SK-N-SH (cell line): ENCODE measurements around the gene DCLK3. TPM values are rescaled to one million over a fixed set of nuclear protein-coding genes. Genes with fewer than 3 reads are reported as not detected.

ENCODE experiments used
- CTCF ChIA-PET: fragments of 300-600, 350-600 bp; formaldehyde crosslinking; extraction: SDS; loops from one replicate; lab custom pipeline; 2021; lab: Yijun Ruan, JAX
- POLR2A ChIA-PET: fragments of 350-600 bp; sonication (Branson Sonifier 250); formaldehyde crosslinking; extraction: SDS; loops from one replicate; lab custom pipeline; 2020; ENCODE audit warnings: antibody characterized with exemption, inconsistent platforms; lab: Yijun Ruan, JAX
- DNase-seq: peaks from one replicate; pipeline ENCODE4 v3.0.0; 2012
- H2AFZ ChIP-seq: fragments of 200-600 bp; sonication (generic); 2 replicates; pipeline ENCODE4 v1.8.1; 2016; ENCODE audit warnings: antibody characterized with exemption, mild to moderate bottlenecking, low read depth
- H3F3A ChIP-seq: fragments of 200-600 bp; sonication (generic); replicated peaks from 2 replicates; pipeline ENCODE3; 2016; ENCODE audit warnings: antibody characterized with exemption, mild to moderate bottlenecking; ENCODE audit not compliant: insufficient read depth
- H3K27ac ChIP-seq, 2 experiments: fragments of 200-500 bp in 1 of 2; fragments of 200-600 bp in 1 of 2; sonication (Bioruptor generic) in 1 of 2; sonication (generic), shearing (Covaris generic) in 1 of 2; 2 replicates each; pipeline versions ENCODE4 v1.5.1 to v1.6.1; 2014 to 2016; ENCODE audit warnings: low read depth in 2 of 2, inconsistent platforms in 1 of 2, low read length in 1 of 2, mild to moderate bottlenecking in 1 of 2, mixed read lengths in 1 of 2
- H3K27me3 ChIP-seq: fragments of 200-600 bp; sonication (generic), shearing (Covaris generic); 2 replicates; pipeline ENCODE4 v1.6.1; 2016; ENCODE audit warnings: mixed run types; ENCODE audit not compliant: insufficient read depth
- H3K36me3 ChIP-seq, 2 experiments: fragments of 200-500 bp in 1 of 2; fragments of 200-600 bp in 1 of 2; sonication (Bioruptor generic) in 1 of 2; sonication (generic) in 1 of 2; replicated peaks in 1 of 2; 2 replicates each; pipeline versions ENCODE3 to v1.5.1; 2014 to 2016; ENCODE audit warnings: low read length in 1 of 2, mild to moderate bottlenecking in 1 of 2; ENCODE audit not compliant: insufficient read depth in 2 of 2, control insufficient read depth in 1 of 2
- H3K4me1 ChIP-seq, 2 experiments: fragments of 200-500 bp in 1 of 2; fragments of 200-600 bp in 1 of 2; sonication (Bioruptor generic) in 1 of 2; sonication (generic), shearing (Covaris generic) in 1 of 2; 2 replicates each; pipeline versions ENCODE4 v1.5.1 to v1.6.1; 2014 to 2016; ENCODE audit warnings: low read depth in 1 of 2, low read length in 1 of 2, mixed run types in 1 of 2; ENCODE audit not compliant: insufficient read depth in 2 of 2, control insufficient read depth in 1 of 2
- H3K4me2 ChIP-seq: fragments of 200-600 bp; sonication (generic), shearing (Covaris generic); 2 replicates; pipeline ENCODE4 v1.6.1; 2017; ENCODE audit warnings: mixed run types
- H3K4me3 ChIP-seq, 2 experiments: fragments of 200-500 bp in 1 of 2; fragments of 200-600 bp in 1 of 2; sonication (Bioruptor generic) in 1 of 2; sonication (generic), shearing (Covaris generic) in 1 of 2; 2 replicates each; pipeline versions ENCODE4 v1.5.1 to v1.8.1; 2014 to 2016; ENCODE audit warnings: low read depth in 2 of 2, inconsistent platforms in 1 of 2, low read length in 1 of 2, mild to moderate bottlenecking in 1 of 2, mixed read lengths in 1 of 2, moderate library complexity in 1 of 2
- H3K79me2 ChIP-seq: fragments of 200-600 bp; sonication (generic); 2 replicates; pipeline ENCODE4 v1.8.1; 2017; ENCODE audit warnings: mild to moderate bottlenecking; ENCODE audit not compliant: insufficient read depth
- H3K9ac ChIP-seq: fragments of 200-600 bp; sonication (generic); 2 replicates; pipeline ENCODE4 v1.6.1; 2017; ENCODE audit warnings: mixed run types
- H3K9me2 ChIP-seq: fragments of 200-600 bp; sonication (generic); 2 replicates; pipeline ENCODE4 v1.6.1; 2017; ENCODE audit warnings: mixed run types
- H3K9me3 ChIP-seq: fragments of 200-600 bp; sonication (generic); 2 replicates; pipeline ENCODE4 v1.6.1; 2017; ENCODE audit warnings: mixed run types, mild to moderate bottlenecking, moderate library complexity
- H4K20me1 ChIP-seq: fragments of 200-600 bp; sonication (generic); 2 replicates; pipeline ENCODE4 v1.6.1; 2017; ENCODE audit warnings: mild to moderate bottlenecking, mixed run types; ENCODE audit not compliant: insufficient read depth
- ELF1 ChIP-seq: IDR thresholded peaks from 2 replicates; pipeline ENCODE4 v1.4.0; 2012
- EP300 ChIP-seq, 2 experiments: IDR thresholded peaks; 2 replicates each; pipeline versions ENCODE4 v1.4.0 to v1.6.1; 2012; ENCODE audit warnings: borderline replicate concordance in 1 of 2, low read depth in 1 of 2, low read length in 1 of 2
- FOSL2 ChIP-seq: IDR thresholded peaks from 2 replicates; pipeline ENCODE4 v1.4.0; 2012; ENCODE audit warnings: low read depth, mild to moderate bottlenecking, moderate library complexity, borderline replicate concordance
- FOXM1 ChIP-seq: IDR thresholded peaks from 2 replicates; pipeline ENCODE4 v1.4.0; 2012; ENCODE audit warnings: low read depth, mild to moderate bottlenecking
- GATA2 ChIP-seq: sonication (generic); formaldehyde crosslinking; IDR thresholded peaks from 2 replicates; pipeline ENCODE4 v1.5.0; 2020; ENCODE audit warnings: mild to moderate bottlenecking, missing genetic modification reagents
- IRF3 ChIP-seq: fragments of 150-350 bp; IDR thresholded peaks from 2 replicates; pipeline ENCODE4 v1.6.1; 2016; ENCODE audit warnings: mild to moderate bottlenecking, low read depth, low read length
- JUND ChIP-seq: IDR thresholded peaks from 2 replicates; pipeline ENCODE4 v1.4.0; 2012
- NFIC ChIP-seq: IDR thresholded peaks from 2 replicates; pipeline ENCODE4 v1.4.0; 2012; ENCODE audit warnings: borderline replicate concordance
- PBX3 ChIP-seq: IDR thresholded peaks from 2 replicates; pipeline ENCODE4; 2012
- RCOR1 ChIP-seq: fragments of 150-350 bp; IDR thresholded peaks from 2 replicates; pipeline ENCODE4 v1.6.1; 2017; ENCODE audit warnings: antibody characterized with exemption, low read length
- RFX5 ChIP-seq: IDR thresholded peaks from 2 replicates; pipeline ENCODE4 v1.6.1; 2012; ENCODE audit warnings: mild to moderate bottlenecking, improper control_type of control experiment, low read length
- RXRA ChIP-seq: IDR thresholded peaks from 2 replicates; pipeline ENCODE4 v1.4.0; 2012; ENCODE audit warnings: low read depth, mild to moderate bottlenecking, borderline replicate concordance
- SIN3A ChIP-seq: IDR thresholded peaks from 2 replicates; pipeline ENCODE4 v1.6.1; 2012; ENCODE audit warnings: low read depth, mild to moderate bottlenecking, low read length, moderate library complexity, borderline replicate concordance
- SMC3 ChIP-seq: IDR thresholded peaks from 2 replicates; pipeline ENCODE4 v1.6.1; 2012; ENCODE audit warnings: low read depth, low read length, improper control_type of control experiment
- YY1 ChIP-seq: IDR thresholded peaks from 2 replicates; pipeline ENCODE4 v1.4.0; 2012; ENCODE audit warnings: low read depth, mild to moderate bottlenecking
- WGBS: methylation state at CpG from one replicate; pipeline ENCODE4 v1.1.6; 2017; ENCODE audit warnings: low lambda C conversion rate; 5-methylcytosine and 5-hydroxymethylcytosine counted together
- polyA plus RNA-seq, 3 experiments: library from polyadenylated mRNA; depleted of rRNA; stranded (reverse); fragments of >200 nt; gene quantifications; 2 replicates each; pipeline ENCODE4 v1.2.3, GENCODE V29; 2012
- TF ChIP-seq, protein P1 (sequence below): IDR thresholded peaks from 2 replicates; pipeline ENCODE4 v1.4.0; 2012; ENCODE audit warnings: low read depth
- TF ChIP-seq, protein P2 (sequence below): IDR thresholded peaks from 2 replicates; pipeline ENCODE4 v1.4.0; 2012; ENCODE audit warnings: low read depth, borderline replicate concordance
- TF ChIP-seq, protein P3 (sequence below): IDR thresholded peaks from 2 replicates; pipeline ENCODE4 v1.4.0; 2012; ENCODE audit warnings: low read depth, borderline replicate concordance

DCLK3 gene
- polyA plus RNA-seq, 1 of the 3 experiments (the other 2 are of a cell fraction) = not detected

DNA sequence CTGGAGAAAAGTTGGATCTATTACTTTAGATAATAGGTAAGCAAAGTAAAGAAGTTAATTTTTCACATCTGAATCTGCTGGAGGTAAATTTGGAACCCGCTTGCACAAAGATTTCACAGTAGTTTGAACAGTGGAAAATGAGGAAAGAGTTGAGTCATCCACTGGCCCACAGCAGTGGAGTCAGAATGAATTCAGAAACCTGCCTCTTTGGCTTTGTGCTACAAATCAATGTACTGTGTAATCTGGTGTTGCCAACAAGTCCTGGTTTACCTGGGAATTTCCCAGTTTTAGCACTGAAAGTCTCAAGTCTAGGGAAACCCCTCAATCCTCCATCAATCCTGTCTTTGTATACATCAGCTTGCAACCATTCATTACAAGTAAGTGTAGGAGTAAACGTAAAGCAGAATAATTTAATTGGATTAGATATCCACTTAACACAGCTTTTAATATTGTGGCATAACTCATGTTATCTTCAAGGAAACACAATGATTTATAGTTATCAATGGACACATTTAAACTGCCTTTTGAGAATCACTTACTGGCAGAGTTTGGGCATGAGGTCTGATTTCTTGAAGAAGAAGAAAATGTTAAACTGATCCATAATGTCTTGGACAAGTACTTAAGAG lies 100.6 kb downstream of the DCLK3 start:
- Histone ChIP-seq H3K4me3 (no peak overlapping the region), H4K20me1 (no peaks in the 10 kb centered on the region), H3K9me2 (no peaks in the 10 kb centered on the region), H3K4me1 (no peaks in the 10 kb centered on the region), H3K9ac (no peak overlapping the region), H2AFZ (no peak overlapping the region), H3K27me3 (no peaks in the 10 kb centered on the region), H3K9me3 (no peaks in the 10 kb centered on the region), H3K27ac (no peak overlapping the region), H3K4me2 (no peak overlapping the region), H3F3A (no peaks in the 10 kb centered on the region), H3K79me2 (no peaks in the 10 kb centered on the region), H3K36me3 (no peaks in the 10 kb centered on the region)
- ChIA-PET CTCF (no interaction called here), POLR2A (no interaction called here)
- DNase-seq = no peak
- 53% methylated on average over 2 of the region's 2 CpGs for WGBS
- TF ChIP-seq PBX3 (no peak), YY1 (no peak), EP300 (IDR thresholded peaks at IDR 0.05; ENCODE audit: borderline replicate concordance in 1 of 2, low read depth in 1 of 2, low read length in 1 of 2) (no peak), FOSL2 (no peak), SMC3 (no peak), ELF1 (no peak), FOXM1 (no peak), RXRA (no peak), SIN3A (no peak)
- TF ChIP-seq, protein P1, sequence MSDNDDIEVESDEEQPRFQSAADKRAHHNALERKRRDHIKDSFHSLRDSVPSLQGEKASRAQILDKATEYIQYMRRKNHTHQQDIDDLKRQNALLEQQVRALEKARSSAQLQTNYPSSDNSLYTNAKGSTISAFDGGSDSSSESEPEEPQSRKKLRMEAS = no peak

- no peaks in the 10 kb centered on the region for H3K79me2 ChIP-seq
- H3K4me2 ChIP-seq = no peak overlapping the region
- no peaks in the 10 kb centered on the region for H4K20me1 ChIP-seq
- TF ChIP-seq, protein P2, sequence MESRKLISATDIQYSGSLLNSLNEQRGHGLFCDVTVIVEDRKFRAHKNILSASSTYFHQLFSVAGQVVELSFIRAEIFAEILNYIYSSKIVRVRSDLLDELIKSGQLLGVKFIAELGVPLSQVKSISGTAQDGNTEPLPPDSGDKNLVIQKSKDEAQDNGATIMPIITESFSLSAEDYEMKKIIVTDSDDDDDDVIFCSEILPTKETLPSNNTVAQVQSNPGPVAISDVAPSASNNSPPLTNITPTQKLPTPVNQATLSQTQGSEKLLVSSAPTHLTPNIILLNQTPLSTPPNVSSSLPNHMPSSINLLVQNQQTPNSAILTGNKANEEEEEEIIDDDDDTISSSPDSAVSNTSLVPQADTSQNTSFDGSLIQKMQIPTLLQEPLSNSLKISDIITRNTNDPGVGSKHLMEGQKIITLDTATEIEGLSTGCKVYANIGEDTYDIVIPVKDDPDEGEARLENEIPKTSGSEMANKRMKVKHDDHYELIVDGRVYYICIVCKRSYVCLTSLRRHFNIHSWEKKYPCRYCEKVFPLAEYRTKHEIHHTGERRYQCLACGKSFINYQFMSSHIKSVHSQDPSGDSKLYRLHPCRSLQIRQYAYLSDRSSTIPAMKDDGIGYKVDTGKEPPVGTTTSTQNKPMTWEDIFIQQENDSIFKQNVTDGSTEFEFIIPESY = no peak
- TF ChIP-seq, protein P3, sequence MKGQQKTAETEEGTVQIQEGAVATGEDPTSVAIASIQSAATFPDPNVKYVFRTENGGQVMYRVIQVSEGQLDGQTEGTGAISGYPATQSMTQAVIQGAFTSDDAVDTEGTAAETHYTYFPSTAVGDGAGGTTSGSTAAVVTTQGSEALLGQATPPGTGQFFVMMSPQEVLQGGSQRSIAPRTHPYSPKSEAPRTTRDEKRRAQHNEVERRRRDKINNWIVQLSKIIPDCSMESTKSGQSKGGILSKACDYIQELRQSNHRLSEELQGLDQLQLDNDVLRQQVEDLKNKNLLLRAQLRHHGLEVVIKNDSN = no peak
- TF ChIP-seq NFIC = no peak
- TF ChIP-seq SIN3A = no peak
- TF ChIP-seq JUND = no peak
- no peak for TF ChIP-seq IRF3
- no peak for TF ChIP-seq RCOR1
- no peak for TF ChIP-seq RFX5
- no peak for TF ChIP-seq GATA2 (CRISPR knock-in tag)
- no peak for TF ChIP-seq EP300 (IDR thresholded peaks at IDR 0.05; ENCODE audit: borderline replicate concordance in 1 of 2, low read depth in 1 of 2, low read length in 1 of 2)
- TF ChIP-seq PBX3 = no peak
- no peaks in the 10 kb centered on the region for H3K36me3 ChIP-seq
- H3K4me3 ChIP-seq = no peak overlapping the region
- no peaks in the 10 kb centered on the region for H3F3A ChIP-seq
- 58% methylated on average over 4 of the region's 4 CpGs for WGBS
- H2AFZ ChIP-seq = no peak overlapping the region
- no peaks in the 10 kb centered on the region for H3K9me3 ChIP-seq
- H3K4me1 ChIP-seq = no peaks in the 10 kb centered on the region
- H3K27ac ChIP-seq = no peak overlapping the region
- H3K9me2 ChIP-seq = no peaks in the 10 kb centered on the region
- no peak overlapping the region for H3K9ac ChIP-seq
- H3K27me3 ChIP-seq = no peaks in the 10 kb centered on the region
- ChIA-PET POLR2A (no interaction called here), CTCF (interaction anchor here (1.3 to 1.4 kb wide), 3 partner anchors 11 to 697 kb away, joined by 3 to 5 read pairs (median 4); no protein-coding TSS in a partner anchor)
- no peak for DNase-seq
Measured at GRCh38 chr3:36662626-36663025, 101.7 kb downstream of the DCLK3 start.
